ENCODE measurements around the gene NCF2. TPM values are rescaled to one million over a fixed set of nuclear protein-coding genes. Genes with fewer than 3 reads are reported as not detected.

The NCF2 gene
- total RNA-seq, 2 donors from 2014 or later = 5.4 to 20.5 TPM

DNA sequence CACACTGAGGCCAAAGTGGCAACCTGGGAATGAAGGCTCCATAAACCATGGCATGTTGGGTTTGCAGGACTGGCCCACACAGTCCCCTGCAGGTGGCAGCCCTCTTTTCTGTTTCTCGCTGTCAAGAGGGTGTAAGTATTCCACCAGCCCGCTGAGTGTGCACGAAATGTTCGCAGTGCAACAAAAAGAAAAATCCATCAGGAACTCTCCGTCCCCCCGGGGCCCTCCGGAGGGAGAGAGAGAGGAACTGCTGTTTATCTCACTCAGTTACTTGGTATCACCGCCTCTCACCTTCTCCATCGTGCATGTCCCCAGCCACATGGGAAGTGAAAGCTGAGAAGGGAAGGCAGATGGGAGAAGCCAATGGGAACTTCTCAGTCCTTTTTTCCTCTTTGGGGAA lies 38.3 kb downstream of the NCF2 start:
- Mint-ChIP-seq H3K9me3 (no peaks in the 10 kb centered on the region), H3K27ac (no peak overlapping the region), H3K36me3 (peaks cover 24% of the 10 kb centered on the region), H3K4me3 (no peak overlapping the region), H3K4me1 (ENCODE audit: low read depth in 2 of 2) (peaks cover 2 to 8% of the 10 kb centered on the region in 2 donors), H3K27me3 (no peaks in the 10 kb centered on the region)
- ATAC-seq (no peak), DNase-seq (ENCODE audit: low spot score) (no peak)

DNA sequence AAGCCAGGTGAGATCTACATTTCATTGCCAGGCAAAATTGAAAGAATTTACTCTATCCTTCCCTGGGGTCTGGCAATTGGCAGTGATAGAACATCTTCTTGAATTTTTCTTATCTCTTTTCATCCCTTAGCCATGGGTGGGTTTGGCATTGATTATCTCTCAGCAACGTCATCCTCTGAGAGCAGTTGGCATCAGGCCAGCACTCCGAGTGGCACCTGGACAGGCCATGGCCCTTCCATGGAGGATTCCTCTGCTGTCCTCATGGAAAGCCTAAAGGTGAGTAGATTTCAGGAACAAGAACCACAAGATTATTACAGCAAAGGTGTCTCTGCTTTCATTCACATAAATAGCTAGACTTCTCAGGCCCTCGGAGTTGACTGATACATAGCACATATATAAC lies 39.3 kb downstream of the NCF2 start:
- no peaks in the 10 kb centered on the region for H3K9me3 Mint-ChIP-seq
- H3K4me1 Mint-ChIP-seq (ENCODE audit: low read depth in 2 of 2) = peaks cover 3 to 13% of the 10 kb centered on the region in 2 donors
- no peaks in the 10 kb centered on the region for H3K27me3 Mint-ChIP-seq
- no peak for ATAC-seq
- H3K27ac Mint-ChIP-seq = peak overlapping the region in 1 of 2 donors; percentile 41
- H3K4me3 Mint-ChIP-seq = no peak overlapping the region
- no peak for DNase-seq (ENCODE audit: low spot score)
- H3K36me3 Mint-ChIP-seq = peaks cover 29% of the 10 kb centered on the region

DNA sequence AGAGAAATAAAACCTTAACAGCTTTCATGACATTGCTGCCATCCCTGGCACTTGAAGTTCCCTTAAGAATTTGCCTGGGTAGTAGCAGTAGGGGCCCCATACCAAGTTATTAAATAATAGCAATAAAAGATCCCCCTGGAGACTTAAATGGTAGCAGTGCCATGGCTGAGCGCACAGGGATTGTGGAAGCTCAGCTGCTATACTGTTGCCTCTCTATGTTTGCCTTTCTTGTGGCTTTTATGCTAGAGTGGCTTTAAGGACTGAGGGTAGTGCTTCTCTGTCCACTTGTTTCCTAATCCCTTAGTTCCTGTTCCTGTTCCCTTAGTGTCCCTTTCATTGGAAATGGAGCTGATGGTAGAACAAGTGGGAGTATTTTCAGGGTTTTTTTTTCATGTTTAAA lies 42.1 kb downstream of the NCF2 start:
- peaks cover 8 to 13% of the 10 kb centered on the region in 2 donors for H3K4me1 Mint-ChIP-seq (ENCODE audit: low read depth in 2 of 2)
- no peaks in the 10 kb centered on the region for H3K27me3 Mint-ChIP-seq
- no peak overlapping the region for H3K4me3 Mint-ChIP-seq
- DNase-seq (ENCODE audit: low spot score) (no peak), ATAC-seq (no peak)
- H3K27ac Mint-ChIP-seq = no peak overlapping the region
- H3K9me3 Mint-ChIP-seq = no peaks in the 10 kb centered on the region
- peaks cover 38% of the 10 kb centered on the region for H3K36me3 Mint-ChIP-seq

DNA sequence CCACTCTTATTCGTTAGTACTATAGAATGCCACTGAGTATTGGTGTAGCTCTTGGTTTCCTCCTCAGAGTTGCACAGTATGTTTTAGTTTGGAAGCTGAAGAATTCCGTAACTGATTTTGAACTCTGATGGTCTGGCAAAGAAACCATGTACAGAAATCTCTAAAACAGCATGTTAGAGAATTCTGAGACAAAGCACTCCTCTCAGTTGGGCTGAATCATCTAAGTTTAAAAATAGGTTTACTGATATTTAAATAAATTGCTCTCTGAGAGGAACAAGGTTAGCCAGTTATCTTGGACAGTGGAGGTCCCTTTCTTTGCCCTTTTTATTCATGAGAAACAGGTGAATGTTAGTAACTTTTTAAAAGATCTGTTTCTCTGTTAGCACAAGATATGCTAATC lies 43.8 kb downstream of the NCF2 start:
- H3K27me3 Mint-ChIP-seq = no peaks in the 10 kb centered on the region
- no peak overlapping the region for H3K4me3 Mint-ChIP-seq
- no peaks in the 10 kb centered on the region for H3K9me3 Mint-ChIP-seq
- H3K36me3 Mint-ChIP-seq = peaks cover 43% of the 10 kb centered on the region
- no peak for ATAC-seq
- H3K4me1 Mint-ChIP-seq (ENCODE audit: low read depth in 2 of 2) = peaks cover 13% of the 10 kb centered on the region in 2 donors
- DNase-seq (ENCODE audit: low spot score) = no peak
- H3K27ac Mint-ChIP-seq = no peak overlapping the region

DNA sequence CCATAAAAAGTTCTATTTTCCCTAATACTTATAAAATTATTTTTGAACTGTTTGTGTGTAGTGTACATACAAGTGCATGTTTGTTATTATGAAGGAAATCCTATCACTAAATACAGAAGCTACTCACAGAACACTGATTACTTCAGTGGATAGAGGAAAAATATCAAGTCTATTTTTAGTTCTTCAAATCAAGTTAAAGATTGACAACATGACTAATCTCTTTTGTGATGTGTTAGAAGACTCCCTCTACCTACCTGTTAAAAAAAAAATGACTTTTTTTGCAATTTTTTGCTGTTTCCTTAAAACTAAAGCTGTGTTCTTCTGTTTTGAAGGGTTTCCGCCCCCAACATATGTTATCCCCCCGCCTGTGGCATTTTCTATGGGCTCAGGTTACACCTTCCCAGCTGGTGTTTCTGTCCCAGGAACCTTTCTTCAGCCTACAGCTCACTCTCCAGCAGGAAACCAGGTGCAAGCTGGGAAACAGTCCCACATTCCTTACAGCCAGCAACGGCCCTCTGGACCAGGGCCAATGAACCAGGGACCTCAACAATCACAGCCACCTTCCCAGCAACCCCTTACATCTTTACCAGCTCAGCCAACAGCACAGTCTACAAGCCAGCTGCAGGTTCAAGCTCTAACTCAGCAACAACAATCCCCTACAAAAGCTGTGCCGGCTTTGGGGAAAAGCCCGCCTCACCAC lies 45.5 kb downstream of the NCF2 start:
- Mint-ChIP-seq H3K36me3 (peaks cover 46% of the 10 kb centered on the region), H3K4me3 (no peak overlapping the region), H3K27ac (peak overlapping the region in 1 of 2 donors; percentile 78), H3K9me3 (no peaks in the 10 kb centered on the region), H3K4me1 (ENCODE audit: low read depth in 2 of 2) (peaks cover 13% of the 10 kb centered on the region in 2 donors), H3K27me3 (no peaks in the 10 kb centered on the region)
- no peak for DNase-seq (ENCODE audit: low spot score)
- ATAC-seq = no peak

DNA sequence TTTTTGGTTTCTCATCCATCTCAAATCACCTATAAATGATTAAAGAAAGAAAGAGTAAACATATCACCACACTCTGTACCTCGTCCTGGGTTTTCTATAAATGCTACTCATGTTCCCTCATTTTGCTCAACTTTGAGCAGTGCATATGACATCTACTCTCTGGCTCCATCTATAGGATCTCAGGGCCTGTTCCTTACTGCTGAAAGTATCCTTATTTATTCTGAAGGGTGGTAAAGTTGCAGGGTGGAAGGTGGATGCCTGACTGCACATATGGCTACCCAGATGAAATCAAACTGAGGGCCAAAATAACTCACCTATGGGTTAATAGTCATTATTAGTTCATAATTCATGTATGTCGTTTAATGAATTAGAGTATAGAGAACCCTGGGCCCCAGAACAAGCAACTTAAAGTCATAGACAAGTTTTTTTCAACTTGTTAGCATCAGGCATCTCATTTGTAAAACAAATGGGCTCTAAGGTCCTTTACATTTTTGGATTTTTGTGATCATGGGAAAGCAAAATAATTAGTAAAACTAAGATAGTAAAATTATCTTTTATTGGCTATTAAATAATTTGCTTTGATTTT lies 46.5 kb downstream of the NCF2 start:
- no peak overlapping the region for H3K4me3 Mint-ChIP-seq
- H3K27ac Mint-ChIP-seq = no peak overlapping the region
- DNase-seq (ENCODE audit: low spot score) = no peak

GRCh38 chr1:183537405-183537804 lies 52.9 kb downstream of the NCF2 start:
- peaks cover 38% of the 10 kb centered on the region for H3K36me3 Mint-ChIP-seq

More for the DNA sequence above, 46.5 kb downstream of the NCF2 start:
- no peaks in the 10 kb centered on the region for H3K9me3 Mint-ChIP-seq
- no peaks in the 10 kb centered on the region for H3K27me3 Mint-ChIP-seq
- H3K4me1 Mint-ChIP-seq (ENCODE audit: low read depth in 2 of 2) = peaks cover 13% of the 10 kb centered on the region in 2 donors
- ATAC-seq = peak in 1 of 2 donors; percentile 68
- peaks cover 55% of the 10 kb centered on the region for H3K36me3 Mint-ChIP-seq

DNA sequence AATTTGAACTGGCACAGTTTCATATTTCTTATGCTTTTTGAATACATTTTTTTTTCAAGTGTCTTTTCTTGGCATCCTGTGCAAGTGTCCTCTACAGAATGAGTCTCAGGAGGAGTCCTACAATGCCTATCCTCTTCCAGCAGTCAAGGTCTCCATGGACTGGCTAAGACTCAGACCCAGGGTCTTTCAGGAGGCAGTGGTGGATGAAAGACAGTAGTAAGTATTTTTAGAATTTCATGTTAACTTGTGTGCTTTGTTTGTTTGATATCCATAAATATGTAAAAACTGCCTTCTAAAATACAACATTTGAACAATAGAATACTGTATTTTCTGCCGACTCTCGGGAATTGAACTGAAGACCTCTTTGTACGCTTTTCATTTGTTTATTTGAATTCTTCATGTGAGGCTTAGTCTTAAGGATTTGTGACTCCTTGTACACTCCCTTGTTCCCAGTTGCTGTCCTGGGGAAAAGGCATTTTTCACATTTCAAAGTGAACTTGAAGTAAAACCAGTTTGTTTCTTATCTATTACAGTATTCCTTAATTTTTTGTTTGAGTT lies 56.6 kb downstream of the NCF2 start:
- peaks cover 0 to 2% of the 10 kb centered on the region in 2 donors for H3K4me1 Mint-ChIP-seq (ENCODE audit: low read depth in 2 of 2)
- H3K27ac Mint-ChIP-seq = no peak overlapping the region
- no peaks in the 10 kb centered on the region for H3K9me3 Mint-ChIP-seq
- no peak for DNase-seq (ENCODE audit: low spot score)
- no peaks in the 10 kb centered on the region for H3K27me3 Mint-ChIP-seq
- ATAC-seq = no peak
- no peak overlapping the region for H3K4me3 Mint-ChIP-seq
- peaks cover 20% of the 10 kb centered on the region for H3K36me3 Mint-ChIP-seq

More at GRCh38 chr1:183537405-183537804, 52.9 kb downstream of the NCF2 start:
- H3K4me1 Mint-ChIP-seq (ENCODE audit: low read depth in 2 of 2) = peaks cover 0 to 7% of the 10 kb centered on the region in 2 donors
- H3K4me3 Mint-ChIP-seq = no peak overlapping the region
- no peaks in the 10 kb centered on the region for H3K9me3 Mint-ChIP-seq
- H3K27me3 Mint-ChIP-seq = no peaks in the 10 kb centered on the region
- ATAC-seq (no peak), DNase-seq (ENCODE audit: low spot score) (no peak)
- peak overlapping the region in 1 of 2 donors; percentile 59 for H3K27ac Mint-ChIP-seq

- Mint-ChIP-seq H3K27ac (no peak overlapping the region), H3K36me3 (peaks cover 18% of the 10 kb centered on the region), H3K4me1 (ENCODE audit: low read depth in 2 of 2) (peaks cover 0 to 8% of the 10 kb centered on the region in 2 donors), H3K9me3 (no peaks in the 10 kb centered on the region), H3K4me3 (no peak overlapping the region), H3K27me3 (no peaks in the 10 kb centered on the region)
- ATAC-seq = no peak
- no peak for DNase-seq (ENCODE audit: low spot score)
Measured at GRCh38 chr1:183528577-183528976, 61.7 kb downstream of the NCF2 start.

- peaks cover 18% of the 10 kb centered on the region for H3K36me3 Mint-ChIP-seq
- no peak overlapping the region for H3K4me3 Mint-ChIP-seq
- H3K4me1 Mint-ChIP-seq (ENCODE audit: low read depth in 2 of 2) = peaks cover 0 to 12% of the 10 kb centered on the region in 2 donors
- DNase-seq (ENCODE audit: low spot score) (no peak), ATAC-seq (no peak)
- H3K27ac Mint-ChIP-seq = no peak overlapping the region
- H3K27me3 Mint-ChIP-seq = no peaks in the 10 kb centered on the region
- no peaks in the 10 kb centered on the region for H3K9me3 Mint-ChIP-seq
Measured at GRCh38 chr1:183522104-183522503, 68.2 kb downstream of the NCF2 start.

DNA sequence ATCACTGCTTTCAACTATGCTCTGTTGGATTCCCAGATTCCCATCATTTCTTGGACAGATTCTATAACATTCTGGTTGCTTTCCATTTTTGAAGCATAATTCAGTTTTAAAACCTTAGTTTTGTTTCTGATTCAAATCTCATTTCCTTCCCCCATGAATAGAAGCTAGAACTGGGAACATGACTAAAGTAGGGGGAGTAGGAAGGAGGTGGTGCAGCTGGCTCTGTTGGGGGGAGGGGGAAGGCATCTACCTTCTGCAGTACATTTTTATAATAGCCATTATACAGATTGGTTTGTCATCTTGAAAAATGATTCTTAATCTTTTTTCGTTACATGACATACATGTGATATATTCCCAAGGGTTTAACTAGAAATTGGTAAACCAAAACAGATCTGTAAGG lies 69.9 kb downstream of the NCF2 start:
- no peaks in the 10 kb centered on the region for H3K27me3 Mint-ChIP-seq
- DNase-seq (ENCODE audit: low spot score) = no peak
- H3K9me3 Mint-ChIP-seq = no peaks in the 10 kb centered on the region
- H3K4me3 Mint-ChIP-seq = no peak overlapping the region
- H3K36me3 Mint-ChIP-seq = peaks cover 20% of the 10 kb centered on the region
- peaks cover 0 to 14% of the 10 kb centered on the region in 2 donors for H3K4me1 Mint-ChIP-seq (ENCODE audit: low read depth in 2 of 2)
- ATAC-seq = no peak
- no peak overlapping the region for H3K27ac Mint-ChIP-seq

DNA sequence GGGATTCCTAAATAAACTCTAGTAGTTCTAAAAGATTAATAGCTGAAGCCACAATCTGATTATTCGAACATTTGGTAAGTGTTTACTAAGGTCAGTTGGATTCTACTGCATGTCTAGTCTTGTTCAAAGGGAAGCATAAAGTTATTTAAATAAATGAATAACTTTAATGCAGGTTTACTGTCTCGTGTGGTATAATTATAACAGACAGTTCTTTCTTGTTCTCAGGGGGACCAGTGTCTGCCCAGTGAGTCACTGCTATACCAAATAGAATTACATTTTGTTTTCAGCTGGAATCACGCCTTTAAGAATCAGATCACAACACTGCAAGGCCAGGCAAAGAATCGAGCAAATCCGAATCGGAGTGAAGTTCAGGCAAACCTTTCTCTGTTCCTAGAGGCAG lies 72.9 kb downstream of the NCF2 start:
- no peak for ATAC-seq
- Mint-ChIP-seq H3K27ac (no peak overlapping the region), H3K4me3 (no peak overlapping the region), H3K27me3 (no peaks in the 10 kb centered on the region), H3K9me3 (no peaks in the 10 kb centered on the region), H3K36me3 (peaks cover 14% of the 10 kb centered on the region), H3K4me1 (ENCODE audit: low read depth in 2 of 2) (peaks cover 0 to 12% of the 10 kb centered on the region in 2 donors)
- DNase-seq (ENCODE audit: low spot score) = no peak

DNA sequence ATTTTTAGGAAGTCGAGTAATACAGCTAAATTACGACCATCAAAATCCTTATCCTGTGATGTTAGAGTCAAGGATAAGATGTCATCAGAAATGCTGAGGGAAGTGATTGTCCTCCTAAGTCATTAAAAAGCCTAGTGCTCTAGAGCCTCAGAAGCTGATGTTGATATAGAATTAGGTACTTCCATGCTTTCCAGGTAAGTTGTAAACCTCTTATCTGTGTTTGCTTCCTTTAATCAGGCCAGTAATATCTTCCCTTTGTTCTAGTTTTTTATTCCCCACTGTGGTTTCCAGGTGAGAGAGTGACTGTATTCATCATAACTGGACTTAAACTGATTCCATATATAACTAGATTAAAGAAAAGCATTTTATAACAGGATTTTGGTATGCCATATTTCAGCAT lies 73.5 kb downstream of the NCF2 start:
- Mint-ChIP-seq H3K27me3 (no peaks in the 10 kb centered on the region), H3K36me3 (peaks cover 9% of the 10 kb centered on the region), H3K4me3 (no peak overlapping the region), H3K4me1 (ENCODE audit: low read depth in 2 of 2) (peaks cover 4 to 15% of the 10 kb centered on the region in 2 donors), H3K27ac (no peak overlapping the region), H3K9me3 (no peaks in the 10 kb centered on the region)
- DNase-seq (ENCODE audit: low spot score) = no peak
- ATAC-seq = no peak

DNA sequence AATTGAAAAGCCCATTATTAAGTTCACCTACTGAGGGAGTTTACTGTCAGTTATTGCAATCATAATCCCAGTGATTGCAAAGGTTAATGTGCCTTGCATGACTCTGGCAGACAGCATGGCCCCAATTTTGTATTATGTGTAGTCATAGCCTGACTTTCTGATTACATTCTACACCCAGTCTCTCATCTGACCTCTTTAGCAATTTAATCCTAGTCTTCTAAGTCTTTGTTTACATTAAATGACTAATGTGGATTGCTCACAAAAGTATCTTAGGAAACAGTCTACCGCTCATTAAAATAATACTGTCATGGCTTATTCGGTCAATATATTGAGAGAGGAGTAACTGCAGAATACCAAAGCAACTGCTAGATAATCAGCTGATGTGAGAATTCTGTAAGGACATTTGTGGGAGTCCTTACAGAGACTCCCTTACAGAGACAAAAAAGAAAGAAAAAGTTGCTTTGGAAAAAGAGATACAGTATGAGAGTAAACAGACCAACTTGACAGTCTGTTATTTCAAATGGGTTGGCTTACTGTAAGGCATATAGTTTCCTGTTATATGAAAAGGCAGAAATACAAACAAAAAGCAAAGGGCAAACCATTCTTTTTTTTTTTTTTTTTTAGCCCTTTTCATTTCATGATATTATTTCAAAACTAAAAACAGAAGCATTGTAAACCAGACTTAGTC lies 75.1 kb downstream of the NCF2 start:
- Mint-ChIP-seq H3K4me3 (no peak overlapping the region), H3K36me3 (peaks cover 4% of the 10 kb centered on the region), H3K9me3 (no peaks in the 10 kb centered on the region), H3K4me1 (ENCODE audit: low read depth in 2 of 2) (peaks cover 12 to 18% of the 10 kb centered on the region in 2 donors), H3K27me3 (no peaks in the 10 kb centered on the region), H3K27ac (no peak overlapping the region)
- no peak for DNase-seq (ENCODE audit: low spot score)
- no peak for ATAC-seq
